Measurements from ENCODE around the gene OR10H5.
"Not testable (repeated sequence)": the region's sequence is repeated elsewhere in the genome, so short reads cannot be mapped to it uniquely, and the experiment has no call there.

Gene OR10H5

DNA sequence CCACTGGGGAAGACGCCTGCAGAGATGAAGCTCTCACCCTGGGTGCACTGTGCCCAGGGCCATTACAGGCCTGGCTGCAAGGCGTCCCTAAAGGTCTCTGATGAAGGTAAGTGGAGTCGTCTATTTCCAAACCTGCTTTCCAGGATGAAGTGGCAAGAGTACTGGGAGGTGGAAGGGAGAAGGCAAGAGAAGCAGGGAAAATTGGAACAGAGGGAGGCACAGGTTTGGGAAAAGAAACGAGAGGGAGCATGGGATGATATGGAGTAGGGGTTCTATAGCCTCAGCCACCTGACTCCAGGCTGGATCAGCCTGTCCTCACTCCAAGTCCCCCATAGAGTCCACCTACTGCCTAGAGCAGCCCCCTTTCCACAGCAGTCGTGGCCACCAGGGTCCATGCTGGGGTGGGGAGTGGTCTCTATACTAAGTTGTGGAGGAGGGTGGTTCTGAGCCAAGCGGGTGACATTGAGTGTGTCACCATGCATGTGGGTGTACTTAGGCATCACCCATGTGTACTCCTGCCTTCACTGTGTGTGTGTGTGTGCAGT lies at the start of gene OR10H5:
Gene OR10H5 (plus strand): TSS at position 51 of the 545 bp plus-strand sequence. CDS start 6,388 bp downstream, outside the sequence.
- DNase-seq (ENCODE audit: low read depth): no peak

- no peak for DNase-seq (ENCODE audit: low read depth)
These were observed 49.7 kb upstream of the OR10H5 start, which contains the start of gene OR10H3 for GRCh38 chr19:15737722-15738121. Gene OR10H3, plus strand, starts transcription at chr19:15737985. Its CDS starts 3,408 bp downstream, at chr19:15741393.

- DNase-seq (ENCODE audit: low read depth): no peak
These were observed 46.7 kb upstream of the OR10H5 start for GRCh38 chr19:15740785-15741184.

DNA sequence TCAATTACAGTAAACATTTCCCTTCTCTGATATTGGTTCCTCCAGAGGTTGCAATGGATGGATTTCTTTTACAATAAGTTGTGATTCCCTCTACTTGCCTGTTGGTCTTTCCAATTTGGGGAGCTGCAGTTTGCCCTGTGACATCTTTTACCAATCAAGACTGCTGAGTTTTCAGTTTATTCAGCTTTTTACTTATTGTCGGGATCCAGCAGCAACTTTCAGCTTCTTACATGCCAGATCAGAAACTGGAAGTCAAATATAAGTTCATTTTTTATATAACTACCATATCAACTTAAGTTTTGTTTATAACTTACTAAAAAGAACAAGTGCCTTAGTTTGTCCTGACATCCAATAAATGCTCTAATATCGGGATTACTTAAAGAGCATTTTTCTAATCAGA lies 39.2 kb upstream of the OR10H5 start:
- DNase-seq (ENCODE audit: low read depth): no peak

GRCh38 chr19:15758379-15758778 lies 29.1 kb upstream of the OR10H5 start:
- no peak for DNase-seq (ENCODE audit: low read depth)

DNA sequence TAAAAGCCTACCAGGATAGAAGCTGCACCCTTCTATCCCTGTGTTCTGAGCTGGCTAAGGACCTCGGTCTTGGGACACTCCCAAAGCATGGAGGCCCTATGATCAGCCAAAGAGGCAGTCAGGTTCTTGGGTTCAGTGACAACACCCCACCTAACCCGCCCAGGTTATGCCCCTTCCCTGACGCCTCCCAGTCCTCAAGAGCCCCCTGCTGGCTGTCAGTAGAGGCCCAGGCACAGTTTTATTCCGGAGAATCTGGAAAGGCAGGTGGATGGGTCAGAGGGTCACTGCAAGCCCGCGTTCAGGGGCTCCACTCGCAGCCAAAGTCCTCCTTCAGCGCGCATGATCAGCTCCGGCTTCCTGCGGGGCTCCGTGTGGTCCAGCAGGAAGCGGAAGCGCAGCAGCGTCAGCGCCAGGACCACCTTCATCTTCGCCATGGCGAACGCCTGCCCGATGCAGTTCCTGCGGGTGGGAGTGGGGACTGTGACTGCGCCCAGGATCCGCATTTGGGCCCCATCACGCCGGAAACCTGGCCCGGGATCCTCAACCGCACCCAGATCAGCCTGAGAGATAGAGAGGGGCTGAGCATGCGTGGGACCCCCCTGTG lies 27.4 kb upstream of the OR10H5 start:
- no peak for DNase-seq (ENCODE audit: low read depth)

DNA sequence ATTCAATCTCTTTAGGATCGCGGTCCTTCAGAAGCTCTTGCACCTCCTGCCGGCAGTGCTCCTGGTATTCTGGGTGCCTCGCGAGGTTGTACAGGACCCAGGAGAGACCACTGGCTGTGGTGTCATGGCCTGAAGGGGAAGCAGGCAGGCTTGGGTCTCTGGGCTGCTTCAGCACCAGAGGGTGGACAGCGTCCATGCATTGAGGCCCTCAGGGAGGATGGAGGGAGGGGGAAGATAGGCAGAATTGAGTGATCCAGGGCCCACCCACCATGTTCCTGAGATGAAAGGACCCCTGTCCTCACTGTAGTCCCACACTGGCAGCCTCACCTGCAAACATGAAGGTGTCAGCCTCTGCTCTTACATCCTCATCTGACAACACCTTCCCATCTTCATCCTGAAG lies 17.9 kb upstream of the OR10H5 start:
- no peak for DNase-seq (ENCODE audit: low read depth)

DNA sequence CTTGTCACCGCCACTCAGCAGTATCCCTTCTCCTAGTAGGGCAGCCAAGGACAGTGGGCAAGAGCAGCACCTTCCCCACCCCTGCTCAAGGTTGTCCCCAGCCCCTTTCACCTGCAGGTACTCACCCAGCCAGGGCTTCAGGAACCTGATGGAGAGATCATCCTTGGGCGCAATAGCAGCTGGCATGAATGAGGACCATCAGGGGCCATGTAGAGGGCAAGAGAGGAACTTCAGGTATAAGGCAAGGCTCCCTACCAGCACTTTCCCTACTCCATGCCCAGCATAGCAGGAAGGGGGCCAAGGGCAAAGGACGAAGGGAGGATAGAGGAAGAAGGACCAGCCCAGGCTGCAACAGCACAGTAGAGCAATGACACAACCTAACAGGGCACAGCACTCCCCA lies 13.3 kb upstream of the OR10H5 start:
- DNase-seq (ENCODE audit: low read depth): not testable (repeated sequence)

DNA sequence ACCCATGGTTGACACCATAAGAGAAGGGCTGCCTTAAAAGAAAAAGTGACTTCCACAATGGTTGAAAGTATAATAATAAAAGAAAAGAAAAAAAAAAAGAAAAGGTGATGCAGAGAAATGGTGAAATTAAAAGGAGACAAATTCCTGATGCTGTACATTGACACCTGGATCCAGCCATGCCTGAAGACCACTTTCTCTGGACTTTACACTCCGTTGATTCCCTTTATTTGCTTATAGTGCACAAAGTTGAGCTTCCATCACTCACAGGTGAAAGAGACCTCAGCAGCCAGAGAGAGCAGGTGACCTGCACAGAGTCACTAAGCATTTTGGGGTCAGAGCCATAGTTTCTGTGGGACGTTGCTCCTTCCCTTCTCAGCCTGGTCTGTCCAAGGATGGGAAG lies 12.2 kb upstream of the OR10H5 start:
- DNase-seq (ENCODE audit: low read depth): no peak

DNA sequence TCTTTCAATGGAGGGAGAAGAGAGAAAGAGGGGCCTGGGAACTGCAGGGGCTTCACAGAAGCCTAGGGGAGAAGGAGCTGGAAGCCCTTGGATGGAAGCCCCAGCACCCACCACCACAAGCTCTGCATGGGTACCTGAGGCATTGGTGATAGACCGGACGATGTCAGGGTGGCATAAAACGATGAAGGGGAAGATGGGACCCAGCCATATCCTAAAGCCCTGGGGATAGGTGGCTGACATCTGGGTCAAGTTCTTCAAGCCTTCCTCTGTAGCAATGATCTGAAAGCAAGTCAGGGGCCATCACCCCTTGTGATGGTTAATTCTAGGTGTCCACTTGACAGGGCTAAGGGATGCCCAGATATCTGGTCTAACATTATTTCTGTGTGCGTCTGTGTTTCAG lies 11.2 kb upstream of the OR10H5 start:
- DNase-seq (ENCODE audit: low read depth): no peak

- no peak for DNase-seq (ENCODE audit: low read depth)
These were observed 10.2 kb upstream of the OR10H5 start for GRCh38 chr19:15776991-15777970.

DNA sequence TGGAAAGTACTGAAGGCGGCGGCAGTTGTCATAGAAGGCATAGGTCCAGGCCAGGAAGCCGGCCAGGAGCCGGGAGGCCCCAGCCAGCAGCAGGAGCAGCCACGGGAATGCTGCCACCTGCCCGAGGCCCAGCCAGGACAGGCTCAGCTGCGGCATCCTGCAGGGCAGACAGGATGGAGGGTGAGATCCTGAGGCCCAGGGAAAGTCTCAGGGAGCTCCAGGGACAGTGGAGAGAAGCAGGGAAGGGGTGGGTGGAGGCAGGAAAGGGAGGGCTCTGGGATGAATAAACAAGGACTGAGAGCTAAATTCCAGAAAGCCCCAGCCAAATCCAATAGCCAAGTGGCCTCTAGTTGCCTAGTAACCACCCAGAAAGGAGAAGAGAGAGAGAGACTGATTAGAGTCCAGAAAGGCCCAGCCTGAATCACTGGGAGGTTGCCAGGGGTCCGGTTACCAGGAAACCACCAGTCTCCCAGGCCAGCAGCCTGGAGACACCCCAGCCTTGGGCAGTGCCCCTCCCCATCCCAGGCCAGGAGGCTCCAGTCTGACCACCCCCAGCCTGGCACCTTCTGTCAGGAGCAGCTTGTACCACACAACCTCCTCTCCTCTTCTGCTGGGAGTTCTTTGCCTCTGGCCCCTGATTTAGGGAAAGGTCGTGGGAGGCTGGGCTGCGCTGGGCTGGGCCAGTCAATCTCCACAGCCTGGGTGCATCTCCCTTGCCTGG lies 7.5 kb upstream of the OR10H5 start:
- DNase-seq (ENCODE audit: low read depth): peak; percentile 18

- DNase-seq (ENCODE audit: low read depth): no peak
These were observed 6.6 kb upstream of the OR10H5 start for GRCh38 chr19:15780610-15781418.

- DNase-seq (ENCODE audit: low read depth): no peak
These were observed 5.8 kb upstream of the OR10H5 start for GRCh38 chr19:15781661-15782060.

DNA sequence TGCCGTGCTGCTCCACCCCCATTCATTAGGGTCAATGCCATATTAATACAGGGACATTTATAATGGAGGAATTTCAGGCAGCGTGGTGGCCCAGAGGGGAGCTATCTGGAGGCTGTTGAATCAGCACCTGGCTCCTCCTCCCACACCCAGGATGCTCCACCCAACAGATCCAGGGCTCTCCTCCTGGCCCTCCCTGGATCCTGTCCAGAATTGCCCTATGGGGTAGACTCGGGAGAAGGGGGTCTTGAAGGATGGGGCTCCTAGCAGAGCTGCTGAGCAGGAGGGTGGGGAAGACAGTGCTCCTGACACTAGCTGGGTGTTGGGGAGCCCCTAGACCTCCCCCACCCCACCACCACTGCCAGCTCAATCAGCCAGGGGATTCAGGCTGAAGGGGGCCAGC lies 5.2 kb upstream of the OR10H5 start:
- no peak for DNase-seq (ENCODE audit: low read depth)

- DNase-seq (ENCODE audit: low read depth): not testable (repeated sequence)
These were observed 4.6 kb upstream of the OR10H5 start for GRCh38 chr19:15782896-15783295.

DNA sequence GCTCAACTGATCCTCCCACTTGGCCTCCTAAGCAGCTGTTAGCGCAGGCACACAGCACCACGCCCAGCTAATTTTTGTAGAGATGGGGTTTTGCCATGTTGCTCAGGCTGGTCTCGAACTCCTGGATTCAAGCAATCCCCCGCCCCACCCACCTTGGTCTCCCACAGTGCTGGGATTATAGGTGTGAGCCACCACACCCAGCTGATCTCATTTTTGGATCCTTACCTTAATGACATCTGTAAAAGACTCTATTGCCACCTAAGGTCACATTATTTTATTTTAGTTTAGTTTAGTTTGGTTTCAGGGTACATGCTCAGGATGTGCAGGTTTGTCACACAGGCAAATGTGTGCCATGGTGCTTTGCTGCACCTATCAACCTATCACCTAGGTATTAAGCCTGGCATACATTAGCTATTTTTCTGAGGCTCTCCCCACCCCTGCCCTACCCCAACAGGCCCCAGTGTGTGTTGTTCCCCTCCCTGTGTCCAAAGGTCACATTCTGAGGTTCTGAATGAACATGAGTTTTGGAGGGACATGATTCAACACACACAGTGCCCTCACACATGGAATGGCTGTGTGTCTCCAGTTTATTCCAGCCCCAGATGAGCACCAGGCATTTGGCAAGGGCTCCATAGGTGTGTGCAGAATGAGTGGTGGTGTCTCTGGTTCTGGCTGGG lies 1.3 kb downstream of the OR10H5 start:
- DNase-seq (ENCODE audit: low read depth): no peak

- DNase-seq (ENCODE audit: low read depth): no peak
These were observed 2.6 kb downstream of the OR10H5 start for GRCh38 chr19:15790096-15790495.

DNA sequence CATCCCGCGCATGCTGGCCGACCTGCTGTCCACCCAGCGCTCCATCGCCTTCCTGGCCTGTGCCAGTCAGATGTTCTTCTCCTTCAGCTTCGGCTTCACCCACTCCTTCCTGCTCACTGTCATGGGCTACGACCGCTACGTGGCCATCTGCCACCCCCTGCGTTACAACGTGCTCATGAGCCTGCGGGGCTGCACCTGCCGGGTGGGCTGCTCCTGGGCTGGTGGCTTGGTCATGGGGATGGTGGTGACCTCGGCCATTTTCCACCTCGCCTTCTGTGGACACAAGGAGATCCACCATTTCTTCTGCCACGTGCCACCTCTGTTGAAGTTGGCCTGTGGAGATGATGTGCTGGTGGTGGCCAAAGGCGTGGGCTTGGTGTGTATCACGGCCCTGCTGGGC lies 6.8 kb downstream of the OR10H5 start:
- not testable (repeated sequence) for DNase-seq (ENCODE audit: low read depth)

DNA sequence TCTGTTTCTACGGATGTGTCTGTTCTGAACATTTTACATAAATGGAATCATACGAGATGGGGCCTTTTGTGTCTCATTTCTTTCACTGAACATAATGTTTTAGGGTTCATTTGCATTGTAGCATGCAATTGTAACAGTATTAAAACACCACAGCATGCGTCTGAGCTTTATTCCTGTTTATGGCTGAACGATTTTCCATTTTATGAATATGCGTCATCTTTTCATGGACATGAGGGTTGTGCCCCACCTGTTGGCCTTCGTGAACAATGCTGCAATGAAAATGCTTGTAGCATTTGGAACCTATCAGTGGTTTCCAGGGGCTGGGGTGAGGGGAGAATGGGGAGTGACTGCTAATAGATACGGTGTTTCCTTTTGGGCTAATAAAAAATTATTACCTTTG lies 22.9 kb downstream of the OR10H5 start:
- DNase-seq (ENCODE audit: low read depth): no peak

GRCh38 chr19:15811476-15811875 lies 24.0 kb downstream of the OR10H5 start:
- no peak for DNase-seq (ENCODE audit: low read depth)

Measured in iris pigment epithelial cell (primary cell).